ENCODE data around the gene ARHGAP10. TPM values are rescaled to one million over a fixed set of nuclear protein-coding genes. Genes with fewer than 3 reads are reported as not detected.

The ARHGAP10 gene
- polyA plus RNA-seq, 1 experiment: 20.2 TPM

GRCh38 chr4:147736458-147736857 is 4.6 kb downstream of the ARHGAP10 start:
- TF ChIP-seq CTCF (IDR thresholded peaks at IDR 0.05; ENCODE audit: insufficient read depth, low read depth, low read length): no peak
- DNase-seq (ENCODE audit: low read depth): no peak
- no peak overlapping the region for H3K4me3 ChIP-seq (ENCODE audit: low read depth, low read length)
- ChIA-PET CTCF (no interaction called here), POLR2A (no interaction called here)
- no peaks in the 10 kb centered on the region for H3K27me3 ChIP-seq (ENCODE audit: control insufficient read depth, insufficient read depth, low read length)
- no peaks in the 10 kb centered on the region for H3K36me3 ChIP-seq (ENCODE audit: control insufficient read depth, insufficient read depth, low read length)

- TF ChIP-seq CTCF (IDR thresholded peaks at IDR 0.05; ENCODE audit: insufficient read depth, low read depth, low read length): no peak
- Histone ChIP-seq H3K36me3 (ENCODE audit: control insufficient read depth, insufficient read depth, low read length) (no peaks in the 10 kb centered on the region), H3K27me3 (ENCODE audit: control insufficient read depth, insufficient read depth, low read length) (no peaks in the 10 kb centered on the region), H3K4me3 (ENCODE audit: low read depth, low read length) (no peak overlapping the region)
- ChIA-PET CTCF (interaction anchor here (1.2 to 1.7 kb wide), 3 partner anchors 16 to 129 kb away, joined by 4 read pairs; no protein-coding TSS in a partner anchor), POLR2A (no interaction called here)
- no peak for DNase-seq (ENCODE audit: low read depth)
Observed at GRCh38 chr4:147737623-147738022, 5.7 kb downstream of the ARHGAP10 start.

GRCh38 chr4:147739239-147739823 is 7.4 kb downstream of the ARHGAP10 start:
- ChIA-PET CTCF (interaction anchor here (1.5 to 2.2 kb wide), 2 partner anchors 46 to 127 kb away, joined by 4 to 7 read pairs; no protein-coding TSS in a partner anchor), POLR2A (no interaction called here)
- H3K27me3 ChIP-seq (ENCODE audit: control insufficient read depth, insufficient read depth, low read length): no peaks in the 10 kb centered on the region
- no peak for TF ChIP-seq CTCF (IDR thresholded peaks at IDR 0.05; ENCODE audit: insufficient read depth, low read depth, low read length)
- no peak for DNase-seq (ENCODE audit: low read depth)
- H3K36me3 ChIP-seq (ENCODE audit: control insufficient read depth, insufficient read depth, low read length): no peaks in the 10 kb centered on the region
- H3K4me3 ChIP-seq (ENCODE audit: low read depth, low read length): no peak overlapping the region

- Histone ChIP-seq H3K4me3 (ENCODE audit: low read depth, low read length) (no peak overlapping the region), H3K27me3 (ENCODE audit: control insufficient read depth, insufficient read depth, low read length) (no peaks in the 10 kb centered on the region), H3K36me3 (ENCODE audit: control insufficient read depth, insufficient read depth, low read length) (no peaks in the 10 kb centered on the region)
- ChIA-PET POLR2A (interaction anchor here (0.6 kb wide), 1 partner anchor 8 kb away, joined by 3 read pairs; the partner anchor contains the start of gene ARHGAP10), CTCF (interaction anchor here (1.5 to 2.2 kb wide), 2 partner anchors 46 to 127 kb away, joined by 4 to 7 read pairs; no protein-coding TSS in a partner anchor)
- no peak for TF ChIP-seq CTCF (IDR thresholded peaks at IDR 0.05; ENCODE audit: insufficient read depth, low read depth, low read length)
- DNase-seq (ENCODE audit: low read depth): no peak
Observed at GRCh38 chr4:147740176-147740575, 8.3 kb downstream of the ARHGAP10 start.

GRCh38 chr4:147741190-147741788 is 9.4 kb downstream of the ARHGAP10 start:
- no peak for DNase-seq (ENCODE audit: low read depth)
- POLR2A ChIA-PET: no interaction called here
- Histone ChIP-seq H3K27me3 (ENCODE audit: control insufficient read depth, insufficient read depth, low read length) (no peaks in the 10 kb centered on the region), H3K36me3 (ENCODE audit: control insufficient read depth, insufficient read depth, low read length) (no peaks in the 10 kb centered on the region), H3K4me3 (ENCODE audit: low read depth, low read length) (no peak overlapping the region)
- CTCF ChIA-PET: interaction anchor here (1.5 to 2.2 kb wide), 2 partner anchors 44 to 125 kb away, joined by 4 to 7 read pairs; no protein-coding TSS in a partner anchor
- no peak for TF ChIP-seq CTCF (IDR thresholded peaks at IDR 0.05; ENCODE audit: insufficient read depth, low read depth, low read length)

All from BJ (cell line).